DMS79 treated with DMSO at 0.1 percent for 48 hours (cell line): ENCODE data around the gene MANSC4.

Experiments
- DNase-seq: peaks from one replicate; lab custom pipeline; 2025; lab: John Stamatoyannopoulos, UW

Gene MANSC4

GRCh38 chr12:27800819-27801218 lies 20.8 kb upstream of the MANSC4 start:
- no peak for DNase-seq

GRCh38 chr12:27797301-27798025 lies 17.4 kb upstream of the MANSC4 start:
- no peak for DNase-seq

GRCh38 chr12:27796128-27796527 lies 16.1 kb upstream of the MANSC4 start:
- no peak for DNase-seq

GRCh38 chr12:27794818-27795584 lies 15.0 kb upstream of the MANSC4 start:
- DNase-seq, result no peak

GRCh38 chr12:27790179-27790578 lies 10.1 kb upstream of the MANSC4 start:
- DNase-seq, result no peak

- no peak for DNase-seq
These were observed 7.5 kb upstream of the MANSC4 start for GRCh38 chr12:27787559-27787958.

- DNase-seq, result no peak
These were observed 6.0 kb upstream of the MANSC4 start for GRCh38 chr12:27785882-27786570.

- DNase-seq, result no peak
These were observed 2.4 kb upstream of the MANSC4 start for GRCh38 chr12:27782481-27782880.

GRCh38 chr12:27781680-27782079 lies 1.6 kb upstream of the MANSC4 start:
- no peak for DNase-seq

- peak; percentile 60 for DNase-seq
These were observed 774 bp upstream of the MANSC4 start for GRCh38 chr12:27780612-27781408.

- peak; percentile 36 for DNase-seq
These were observed 568 bp downstream of the MANSC4 start for GRCh38 chr12:27779416-27779919.

GRCh38 chr12:27778206-27778605 lies 1.8 kb downstream of the MANSC4 start:
- no peak for DNase-seq

GRCh38 chr12:27777141-27777540 lies 2.9 kb downstream of the MANSC4 start:
- no peak for DNase-seq

GRCh38 chr12:27772328-27773049 lies 7.5 kb downstream of the MANSC4 start:
- no peak for DNase-seq

GRCh38 chr12:27771481-27772327 lies 8.3 kb downstream of the MANSC4 start:
- DNase-seq, result no peak

GRCh38 chr12:27769142-27769673 lies 10.8 kb downstream of the MANSC4 start:
- DNase-seq, result no peak

GRCh38 chr12:27766587-27766986 lies 13.4 kb downstream of the MANSC4 start:
- no peak for DNase-seq

- no peak for DNase-seq
These were observed 17.3 kb downstream of the MANSC4 start for GRCh38 chr12:27762757-27763156.

- no peak for DNase-seq
These were observed 23.3 kb downstream of the MANSC4 start for GRCh38 chr12:27756670-27757195.

GRCh38 chr12:27754795-27755194 lies 25.2 kb downstream of the MANSC4 start:
- no peak for DNase-seq
